ENCODE data around the gene PEDS1. TPM values are rescaled to one million over a fixed set of nuclear protein-coding genes. Genes with fewer than 3 reads are reported as not detected.

Gene PEDS1
- polyA plus RNA-seq, 1 donor from 2014 or later = 10.0 TPM

GRCh38 chr20:50145566-50145965 lies 8.0 kb downstream of the PEDS1 start:
- no peak overlapping the region for H3K4me2 ChIP-seq (ENCODE audit: low read length)
- H3K79me2 ChIP-seq (replicated peaks; ENCODE audit: insufficient read depth, low read length) = peaks cover 3% of the 10 kb centered on the region
- H3K36me3 ChIP-seq (ENCODE audit: insufficient read depth, low read length) = peaks cover 8% of the 10 kb centered on the region

GRCh38 chr20:50144362-50144761 lies 9.2 kb downstream of the PEDS1 start:
- Histone ChIP-seq H4K20me1 (ENCODE audit: insufficient read depth) (no peaks in the 10 kb centered on the region), H3K36me3 (ENCODE audit: insufficient read depth, low read length) (peaks cover 8% of the 10 kb centered on the region), H3K27ac (ENCODE audit: low read length) (no peak overlapping the region), H3K9me2 (ENCODE audit: insufficient read depth, low read length) (no peaks in the 10 kb centered on the region), H2AFZ (ENCODE audit: low read depth, low read length) (no peak overlapping the region), H3K4me3 (ENCODE audit: low read length) (no peak overlapping the region), H3F3A (ENCODE audit: insufficient read depth, low read length, poor library complexity, severe bottlenecking) (no peaks in the 10 kb centered on the region), H3K9ac (ENCODE audit: low read length) (no peak overlapping the region), H3K9me3 (ENCODE audit: low read length) (no peaks in the 10 kb centered on the region), H3K27me3 (ENCODE audit: insufficient read depth, low read depth, low read length) (no peaks in the 10 kb centered on the region), H3K79me2 (replicated peaks; ENCODE audit: insufficient read depth, low read length) (peaks cover 3% of the 10 kb centered on the region), H3K4me2 (ENCODE audit: low read length) (no peak overlapping the region)
- no peak for TF ChIP-seq MXI1 (conservative IDR thresholded peaks at IDR 0.05; ENCODE audit: poor library complexity, severe bottlenecking)

More at GRCh38 chr20:50145566-50145965, 8.0 kb downstream of the PEDS1 start:
- Histone ChIP-seq H3K9me3 (ENCODE audit: low read length) (no peaks in the 10 kb centered on the region), H3K9ac (ENCODE audit: low read length) (no peak overlapping the region), H3K4me3 (ENCODE audit: low read length) (no peak overlapping the region), H3K27ac (ENCODE audit: low read length) (no peak overlapping the region), H3K9me2 (ENCODE audit: insufficient read depth, low read length) (no peaks in the 10 kb centered on the region), H2AFZ (ENCODE audit: low read depth, low read length) (no peak overlapping the region), H4K20me1 (ENCODE audit: insufficient read depth) (no peaks in the 10 kb centered on the region), H3K27me3 (ENCODE audit: insufficient read depth, low read depth, low read length) (no peaks in the 10 kb centered on the region), H3F3A (ENCODE audit: insufficient read depth, low read length, poor library complexity, severe bottlenecking) (no peaks in the 10 kb centered on the region)
- TF ChIP-seq CTCF (IDR thresholded peaks at IDR 0.05; ENCODE audit: poor library complexity, severe bottlenecking) = no peak
- TF ChIP-seq POLR2AphosphoS5 (IDR thresholded peaks at IDR 0.05) = no peak

GRCh38 chr20:50142812-50143211 lies 10.7 kb downstream of the PEDS1 start:
- Histone ChIP-seq H3K36me3 (ENCODE audit: insufficient read depth, low read length) (peaks cover 8% of the 10 kb centered on the region), H2AFZ (ENCODE audit: low read depth, low read length) (no peak overlapping the region), H3K9me3 (ENCODE audit: low read length) (no peaks in the 10 kb centered on the region), H3K79me2 (replicated peaks; ENCODE audit: insufficient read depth, low read length) (no peaks in the 10 kb centered on the region), H3F3A (ENCODE audit: insufficient read depth, low read length, poor library complexity, severe bottlenecking) (no peaks in the 10 kb centered on the region), H3K27me3 (ENCODE audit: insufficient read depth, low read depth, low read length) (no peaks in the 10 kb centered on the region), H3K9ac (ENCODE audit: low read length) (no peak overlapping the region), H4K20me1 (ENCODE audit: insufficient read depth) (no peaks in the 10 kb centered on the region), H3K4me3 (ENCODE audit: low read length) (no peak overlapping the region), H3K4me2 (ENCODE audit: low read length) (no peak overlapping the region), H3K27ac (ENCODE audit: low read length) (no peak overlapping the region), H3K9me2 (ENCODE audit: insufficient read depth, low read length) (no peaks in the 10 kb centered on the region)
- TF ChIP-seq EZH2 (IDR thresholded peaks at IDR 0.05; ENCODE audit: borderline replicate concordance, insufficient read depth, low read length, poor library complexity, severe bottlenecking) = no peak
- TF ChIP-seq SMC3 (conservative IDR thresholded peaks at IDR 0.05; ENCODE audit: poor library complexity) = no peak
- TF ChIP-seq MXI1 (conservative IDR thresholded peaks at IDR 0.05; ENCODE audit: poor library complexity, severe bottlenecking) = no peak
- no peak for TF ChIP-seq RAD21 (conservative IDR thresholded peaks at IDR 0.05)
- no peak for TF ChIP-seq REST (IDR thresholded peaks at IDR 0.05; ENCODE audit: borderline replicate concordance)
- TF ChIP-seq POLR2AphosphoS5 (IDR thresholded peaks at IDR 0.05) = no peak
- TF ChIP-seq TAF1 (IDR thresholded peaks at IDR 0.05; ENCODE audit: low read depth) = no peak
- TF ChIP-seq CTCF (IDR thresholded peaks at IDR 0.05; ENCODE audit: poor library complexity, severe bottlenecking) = no peak
- TF ChIP-seq EP300 (conservative IDR thresholded peaks at IDR 0.05; ENCODE audit: poor library complexity, severe bottlenecking) = no peak
